Measurements from ENCODE around the gene NIN. TPM values are rescaled to one million over a fixed set of nuclear protein-coding genes. Genes with fewer than 3 reads are reported as not detected.

NIN gene
- total RNA-seq, 4 donors from 2014 or later, result 9.4 to 66.3 (median 26.5) TPM

DNA sequence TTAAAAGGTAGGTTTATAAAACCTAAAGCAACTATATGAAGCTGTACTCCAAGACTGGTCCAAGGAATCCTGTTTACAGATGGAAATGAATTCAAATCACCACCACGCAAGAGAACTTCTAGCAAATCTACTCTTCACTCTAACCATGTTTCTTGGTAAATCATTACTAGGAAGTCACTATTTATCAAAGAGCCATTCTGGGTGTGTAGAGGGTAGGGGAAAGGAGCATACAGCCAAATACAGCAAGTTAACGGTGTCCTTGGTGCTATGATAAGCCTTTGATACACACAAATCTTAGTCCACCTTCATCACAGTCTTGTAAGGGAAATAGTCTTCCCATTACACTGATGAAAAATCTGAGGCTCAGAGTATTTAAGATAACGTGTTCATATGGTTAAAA, 16.8 kb downstream of the NIN start:
- TF ChIP-seq POLR2AphosphoS5 (IDR thresholded peaks at IDR 0.05), result no peak
- TF ChIP-seq POLR2A (IDR thresholded peaks at IDR 0.05), result no peak
- no peak for TF ChIP-seq CTCF (IDR thresholded peaks at IDR 0.05)
- TF ChIP-seq EP300 (IDR thresholded peaks at IDR 0.05; ENCODE audit: low read depth), result no peak
- no peaks in the 10 kb centered on the region for H3K36me3 ChIP-seq
- H3K27ac ChIP-seq, result no peak overlapping the region
- intact Hi-C loops (cut with DNase I; ENCODE audit: low total_unique reads) (no loop called here), in situ Hi-C loops (cut with MboI; ENCODE audit: low pct_ligation_motif_present in 1 of 4, low pct_unique_long_range_greater_than_20kb in 1 of 4, low sequenced_read_pairs in 3 of 4) (no loop called here)
- DNase-seq, result no peak
- no peak overlapping the region for H3K4me3 ChIP-seq
- peaks cover 0 to 29% (median 0%) of the 10 kb centered on the region in 4 donors for H3K4me1 ChIP-seq
- no peaks in the 10 kb centered on the region for H3K9me3 ChIP-seq
- WGBS, 2 donors (ENCODE audit: low coverage in 1 of 2), result 83 to 95% methylated on average over 2 to 3 of the region's 3 CpGs
- H3K27me3 ChIP-seq, result no peaks in the 10 kb centered on the region

GRCh38 chr14:50813544-50813863, 17.5 kb downstream of the NIN start:
- Histone ChIP-seq H3K4me3 (no peak overlapping the region), H3K27me3 (no peaks in the 10 kb centered on the region), H3K9me3 (no peaks in the 10 kb centered on the region), H3K36me3 (no peaks in the 10 kb centered on the region), H3K4me1 (peaks cover 0 to 29% (median 0%) of the 10 kb centered on the region in 4 donors), H3K27ac (no peak overlapping the region)
- 50 to 58% methylated on average over 2 of the region's 2 CpGs for WGBS, 2 donors (ENCODE audit: low coverage in 1 of 2)
- in situ Hi-C loops (cut with MboI; ENCODE audit: low pct_ligation_motif_present in 1 of 4, low pct_unique_long_range_greater_than_20kb in 1 of 4, low sequenced_read_pairs in 3 of 4), result no loop called here
- intact Hi-C loops (cut with DNase I; ENCODE audit: low total_unique reads), result no loop called here
- TF ChIP-seq EP300 (IDR thresholded peaks at IDR 0.05; ENCODE audit: low read depth) (no peak), CTCF (IDR thresholded peaks at IDR 0.05) (no peak), POLR2A (IDR thresholded peaks at IDR 0.05) (no peak), POLR2AphosphoS5 (IDR thresholded peaks at IDR 0.05) (no peak)
- DNase-seq, result no peak

DNA sequence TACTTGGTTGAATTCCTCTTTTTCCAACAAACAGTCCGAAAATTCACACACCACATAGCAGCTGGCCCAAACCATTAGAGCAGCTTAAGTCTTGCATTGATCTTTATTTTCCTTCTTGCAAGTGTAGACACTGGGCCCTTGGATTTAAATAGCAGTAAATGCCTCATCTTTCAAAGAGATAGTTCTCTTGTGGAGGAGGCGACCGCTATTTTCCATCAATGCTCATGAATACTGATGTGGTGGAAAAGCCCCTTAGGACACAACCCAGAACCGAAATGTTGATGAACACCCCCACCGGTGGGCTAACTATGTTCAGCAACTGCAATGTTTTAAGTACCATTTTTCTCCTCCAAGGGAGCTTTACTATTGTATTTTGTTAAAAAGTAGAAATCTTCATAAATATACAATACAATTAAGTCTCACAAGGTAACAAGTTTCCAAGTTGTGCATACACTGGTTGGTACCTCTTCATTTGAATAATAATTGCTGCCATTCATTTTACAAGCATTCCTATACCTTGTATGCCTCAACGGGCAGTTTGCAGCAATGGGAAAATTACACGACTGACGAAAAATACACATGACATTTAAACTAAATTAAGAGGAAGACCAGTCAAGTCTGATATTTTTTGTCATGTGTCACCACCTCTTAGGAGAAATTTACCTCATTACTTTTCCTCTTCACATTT, 18.0 kb downstream of the NIN start:
- DNase-seq, result no peak
- Histone ChIP-seq H3K27ac (no peak overlapping the region), H3K4me3 (no peak overlapping the region), H3K27me3 (no peaks in the 10 kb centered on the region), H3K9me3 (no peaks in the 10 kb centered on the region), H3K4me1 (peaks cover 0 to 29% (median 0%) of the 10 kb centered on the region in 4 donors), H3K36me3 (no peaks in the 10 kb centered on the region)
- in situ Hi-C loops (cut with MboI; ENCODE audit: low pct_ligation_motif_present in 1 of 4, low pct_unique_long_range_greater_than_20kb in 1 of 4, low sequenced_read_pairs in 3 of 4) (no loop called here), intact Hi-C loops (cut with DNase I; ENCODE audit: low total_unique reads) (no loop called here)
- 73 to 78% methylated on average over 7 to 8 of the region's 8 CpGs for WGBS, 2 donors (ENCODE audit: low coverage in 1 of 2)
- TF ChIP-seq EP300 (IDR thresholded peaks at IDR 0.05; ENCODE audit: low read depth) (no peak), POLR2AphosphoS5 (IDR thresholded peaks at IDR 0.05) (no peak), CTCF (IDR thresholded peaks at IDR 0.05) (no peak), POLR2A (IDR thresholded peaks at IDR 0.05) (no peak)

- WGBS, 2 donors (ENCODE audit: low coverage in 1 of 2), result 92 to 100% methylated on average over 1 to 2 of the region's 2 CpGs
- no peak for DNase-seq
- H3K4me3 ChIP-seq, result no peak overlapping the region
- no peaks in the 10 kb centered on the region for H3K27me3 ChIP-seq
- no peaks in the 10 kb centered on the region for H3K36me3 ChIP-seq
- H3K27ac ChIP-seq, result no peak overlapping the region
- TF ChIP-seq EP300 (IDR thresholded peaks at IDR 0.05; ENCODE audit: low read depth) (no peak), CTCF (IDR thresholded peaks at IDR 0.05) (no peak), POLR2AphosphoS5 (IDR thresholded peaks at IDR 0.05) (no peak), POLR2A (IDR thresholded peaks at IDR 0.05) (no peak)
- intact Hi-C loops (cut with DNase I; ENCODE audit: low total_unique reads), result no loop called here
- in situ Hi-C loops (cut with MboI; ENCODE audit: low pct_ligation_motif_present in 1 of 4, low pct_unique_long_range_greater_than_20kb in 1 of 4, low sequenced_read_pairs in 3 of 4), result no loop called here
- no peaks in the 10 kb centered on the region for H3K9me3 ChIP-seq
- H3K4me1 ChIP-seq, result peaks cover 0 to 29% (median 0%) of the 10 kb centered on the region in 4 donors
Measured at GRCh38 chr14:50812180-50812579, 18.8 kb downstream of the NIN start.

Measured in transverse colon (tissue), 4 donors.